Prostate gland (tissue), 2 donors: ENCODE measurements around the gene ACOT11. TPM values are rescaled to one million over a fixed set of nuclear protein-coding genes. Genes with fewer than 3 reads are reported as not detected.
A peak's percentile ranks its signal among the peaks of the same experiment; 100 is the strongest.

Experiments used
- DNase-seq: peaks from one replicate; pipeline ENCODE4 v3.0.0-alpha.2; 2019; ENCODE audit warnings: low spot score
- H3K27ac ChIP-seq, 2 donors: fragments of 200-600 bp; sonication (generic); 2 replicates each; pipeline ENCODE4 v1.5.1; 2017 to 2019
- H3K27me3 ChIP-seq: fragments of 200-600 bp; sonication (generic); replicated peaks from 2 replicates; pipeline ENCODE4 v1.5.1; 2019; ENCODE audit not compliant: insufficient read depth
- H3K36me3 ChIP-seq, 2 donors: fragments of 200-600 bp; sonication (generic); 1 replicate in 1 of 2; 2 replicates in 1 of 2; pipeline versions ENCODE4 v1.5.1 to v1.8.1; 2017 to 2019
- H3K4me1 ChIP-seq: fragments of 200-600 bp; sonication (generic); replicated peaks from 2 replicates; pipeline ENCODE4 v1.5.1; 2019
- H3K4me3 ChIP-seq, 2 donors: fragments of 200-600 bp; sonication (generic); 2 replicates each; pipeline ENCODE4 v1.5.1; 2017 to 2019
- H3K9me3 ChIP-seq: fragments of 200-600 bp; sonication (generic); 2 replicates; pipeline ENCODE4 v1.5.1; 2017
- CTCF ChIP-seq, 4 experiments: fragments of 200-600 bp in 2 of 4; fragments of 450-650 bp in 2 of 4; sonication (generic) in 2 of 4; IDR thresholded peaks; 1 replicate in 3 of 4; 2 replicates in 1 of 4; pipeline ENCODE4 v1.5.1; 2016 to 2019; ENCODE audit warnings: antibody characterized with exemption in 4 of 4, mild to moderate bottlenecking in 2 of 4, moderate library complexity in 2 of 4
- POLR2A ChIP-seq: fragments of 450-650 bp; IDR thresholded peaks from one replicate; pipeline ENCODE4 v1.6.1; 2016; ENCODE audit warnings: antibody characterized with exemption, mild to moderate bottlenecking
- POLR2AphosphoS5 ChIP-seq: sonication (generic); formaldehyde crosslinking; IDR thresholded peaks from one replicate; pipeline ENCODE4 v1.6.1; 2017; ENCODE audit warnings: antibody characterized with exemption
- WGBS: methylation state at CpG from one replicate; pipeline ENCODE4 v1.1.5; 2018; 5-methylcytosine and 5-hydroxymethylcytosine counted together
- intact Hi-C: fragments of 100-400 bp; cut with DNase I; formaldehyde crosslinking; loops from one replicate; pipeline ENCODE4 v1.14.2; 2022
- total RNA-seq, 2 donors: library from RNA; depleted of rRNA; stranded (reverse); fragments of >200 nt; gene quantifications; one replicate each; pipeline ENCODE4 v1.1.0, GENCODE V29; 2016

Gene ACOT11
- total RNA-seq, 2 donors from 2014 or later = 6.7 to 18.6 TPM

DNA sequence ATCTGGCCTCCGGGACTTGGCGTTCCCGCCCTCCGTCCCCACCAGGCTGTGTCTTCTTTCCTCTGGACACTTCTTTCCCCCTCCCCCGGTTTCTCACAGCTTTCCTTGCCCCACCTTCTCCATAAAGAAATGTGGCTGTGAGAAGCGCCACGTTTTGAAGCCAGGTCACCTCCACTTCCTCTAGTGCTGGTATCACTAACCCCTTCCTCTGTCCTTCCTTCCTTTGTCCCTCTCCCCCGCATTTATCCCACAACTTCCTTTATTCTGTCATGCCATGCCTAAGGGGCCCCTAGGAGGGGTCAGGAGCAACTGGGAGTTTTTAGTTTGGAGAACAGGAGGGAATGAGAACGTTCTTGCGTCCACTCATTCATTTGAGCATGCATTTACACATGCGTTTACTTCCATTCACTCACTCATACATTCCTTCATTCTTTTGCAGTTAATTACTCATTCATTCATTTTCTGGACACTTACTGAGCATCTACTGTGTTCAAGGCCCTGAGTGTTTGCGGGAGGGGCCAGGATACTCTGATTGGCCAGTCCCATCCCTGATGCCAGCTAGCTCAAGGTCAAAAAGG is 5.0 kb upstream of the ACOT11 start:
- intact Hi-C loops = loop anchor here (5.0 to 10.0 kb wide), 3 partner anchors 41 to 172 kb away; partner anchors contain the start of genes MROH7 and TTC4
- WGBS = 20% methylated on average over 12 of the region's 12 CpGs

GRCh38 chr1:54543729-54544496 is 4.1 kb upstream of the ACOT11 start:
- Histone ChIP-seq H3K9me3 (no peaks in the 10 kb centered on the region), H3K27ac (no peak overlapping the region), H3K4me3 (no peak overlapping the region), H3K4me1 (no peaks in the 10 kb centered on the region), H3K27me3 (no peaks in the 10 kb centered on the region), H3K36me3 (no peaks in the 10 kb centered on the region)
- WGBS = 80% methylated on average over 13 of the region's 13 CpGs
- TF ChIP-seq POLR2A = no peak
- no peak for TF ChIP-seq CTCF (IDR thresholded peaks at IDR 0.05)
- TF ChIP-seq POLR2AphosphoS5 = no peak
- intact Hi-C loops = loop anchor here (5.0 to 10.0 kb wide), 3 partner anchors 42 to 171 kb away; partner anchors contain the start of genes MROH7 and TTC4
- DNase-seq = no peak

More for the DNA sequence above, 5.0 kb upstream of the ACOT11 start:
- no peaks in the 10 kb centered on the region for H3K4me1 ChIP-seq
- DNase-seq = no peak
- no peaks in the 10 kb centered on the region for H3K9me3 ChIP-seq
- no peaks in the 10 kb centered on the region for H3K36me3 ChIP-seq
- TF ChIP-seq CTCF (IDR thresholded peaks at IDR 0.05) = no peak
- no peak for TF ChIP-seq POLR2A
- TF ChIP-seq POLR2AphosphoS5 = no peak
- H3K4me3 ChIP-seq = peak overlapping the region; percentile 37 to 47
- no peaks in the 10 kb centered on the region for H3K27me3 ChIP-seq
- peak overlapping the region; percentile 72 to 74 for H3K27ac ChIP-seq

GRCh38 chr1:54545916-54546635 is 2.0 kb upstream of the ACOT11 start:
- Histone ChIP-seq H3K27me3 (no peaks in the 10 kb centered on the region), H3K4me3 (no peak overlapping the region), H3K4me1 (no peaks in the 10 kb centered on the region), H3K36me3 (no peaks in the 10 kb centered on the region), H3K27ac (no peak overlapping the region), H3K9me3 (no peaks in the 10 kb centered on the region)
- 92% methylated on average over 11 of the region's 11 CpGs for WGBS
- intact Hi-C loops = loop anchor here (5.0 to 10.0 kb wide), 3 partner anchors 99 to 169 kb away; partner anchors contain the start of genes MROH7, SSBP3 and TTC4
- DNase-seq = no peak
- TF ChIP-seq POLR2AphosphoS5 (no peak), CTCF (IDR thresholded peaks at IDR 0.05) (no peak), POLR2A (no peak)

DNA sequence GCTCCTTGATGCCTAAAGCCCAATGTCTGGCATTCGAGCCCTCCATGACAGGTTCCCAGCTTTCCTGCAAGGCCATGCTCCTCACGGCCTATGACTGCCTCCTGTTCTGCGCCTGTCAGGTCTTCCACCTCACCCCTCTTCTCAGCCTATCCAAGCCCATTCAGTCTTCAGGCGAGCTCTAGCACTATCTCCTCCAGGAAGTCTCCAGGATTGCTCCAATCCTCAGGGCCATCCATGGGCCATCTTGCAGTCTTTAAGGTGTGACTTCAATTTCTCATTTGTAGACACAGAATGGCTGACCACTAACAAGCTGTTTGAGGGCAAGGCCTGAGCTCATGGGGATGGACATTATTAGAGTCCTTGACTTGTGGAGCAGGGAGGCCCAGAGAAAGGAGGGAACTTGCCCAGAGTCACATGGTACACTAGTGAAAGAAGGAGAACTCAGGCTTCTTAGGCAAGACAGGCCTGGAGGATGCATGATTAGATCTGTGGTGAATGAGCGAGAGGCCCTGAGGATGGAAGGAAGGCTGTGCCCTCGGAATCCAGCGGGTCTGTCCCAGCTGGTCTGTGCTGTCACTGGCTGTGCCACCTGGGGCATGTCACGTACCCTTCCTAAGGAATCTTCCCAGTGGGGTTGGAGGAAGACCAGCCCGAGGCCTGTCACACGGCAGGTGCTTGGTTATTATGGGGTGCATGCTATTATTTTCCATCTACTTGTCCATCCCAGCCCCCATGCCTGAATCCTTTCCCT is 1.2 kb upstream of the ACOT11 start:
- no peak for DNase-seq
- 79% methylated on average over 10 of the region's 10 CpGs for WGBS
- intact Hi-C loops = loop anchor here (5.0 to 10.0 kb wide), 3 partner anchors 98 to 168 kb away; partner anchors contain the start of genes MROH7, SSBP3 and TTC4
- H3K4me3 ChIP-seq = no peak overlapping the region
- no peaks in the 10 kb centered on the region for H3K4me1 ChIP-seq
- no peaks in the 10 kb centered on the region for H3K9me3 ChIP-seq
- H3K36me3 ChIP-seq = no peaks in the 10 kb centered on the region
- H3K27ac ChIP-seq = peak overlapping the region; percentile 70 to 78
- no peaks in the 10 kb centered on the region for H3K27me3 ChIP-seq
- TF ChIP-seq CTCF (IDR thresholded peaks at IDR 0.05) (no peak), POLR2AphosphoS5 (no peak), POLR2A (no peak)
